ENCODE results near the gene NEURL1.

The NEURL1 gene

DNA sequence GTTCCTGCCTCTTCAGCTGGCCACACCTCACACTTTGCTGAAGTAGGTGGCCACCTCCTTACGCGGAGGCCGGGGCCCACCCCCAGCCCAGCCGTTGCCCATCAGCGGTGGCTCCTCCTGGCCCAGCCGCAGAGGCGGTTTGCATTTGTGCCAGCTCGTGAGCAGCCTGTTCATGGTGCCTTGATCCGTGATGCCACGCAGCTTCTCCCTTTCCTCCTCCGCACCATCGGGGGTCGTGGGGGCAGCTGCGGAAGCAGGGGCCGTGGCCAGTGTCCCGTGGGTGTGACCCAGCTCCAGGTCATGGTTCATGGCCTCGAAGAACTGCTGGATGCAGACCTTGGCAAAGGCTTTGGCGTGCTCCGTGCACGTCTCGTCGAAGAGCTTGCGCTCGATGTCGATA lies 38.3 kb upstream of the NEURL1 start:
- no peaks in the 10 kb centered on the region for H3K9me3 ChIP-seq (ENCODE audit: control insufficient read depth, insufficient read depth, low read length)
- H3K36me3 ChIP-seq (ENCODE audit: insufficient read depth, low read length), result no peaks in the 10 kb centered on the region
- no peaks in the 10 kb centered on the region; the same call in 1 of the 2 replicates for H3K4me1 ChIP-seq (ENCODE audit: insufficient read depth, low read length)
- H3K9ac ChIP-seq (ENCODE audit: low read depth, low read length), result no peak overlapping the region

- no peak overlapping the region for H3K9ac ChIP-seq (ENCODE audit: low read depth, low read length)
- H3K36me3 ChIP-seq (ENCODE audit: insufficient read depth, low read length), result no peaks in the 10 kb centered on the region
- H3K9me3 ChIP-seq (ENCODE audit: control insufficient read depth, insufficient read depth, low read length), result no peaks in the 10 kb centered on the region
- no peaks in the 10 kb centered on the region; the same call in 1 of the 2 replicates for H3K4me1 ChIP-seq (ENCODE audit: insufficient read depth, low read length)
These were observed 37.3 kb upstream of the NEURL1 start for GRCh38 chr10:103456074-103456660.

GRCh38 chr10:103457176-103457712 lies 36.3 kb upstream of the NEURL1 start:
- no peaks in the 10 kb centered on the region for H3K36me3 ChIP-seq (ENCODE audit: insufficient read depth, low read length)
- no peak overlapping the region for H3K9ac ChIP-seq (ENCODE audit: low read depth, low read length)
- no peaks in the 10 kb centered on the region for H3K9me3 ChIP-seq (ENCODE audit: control insufficient read depth, insufficient read depth, low read length)
- H3K4me1 ChIP-seq (ENCODE audit: insufficient read depth, low read length), result no peaks in the 10 kb centered on the region; the same call in 1 of the 2 replicates

DNA sequence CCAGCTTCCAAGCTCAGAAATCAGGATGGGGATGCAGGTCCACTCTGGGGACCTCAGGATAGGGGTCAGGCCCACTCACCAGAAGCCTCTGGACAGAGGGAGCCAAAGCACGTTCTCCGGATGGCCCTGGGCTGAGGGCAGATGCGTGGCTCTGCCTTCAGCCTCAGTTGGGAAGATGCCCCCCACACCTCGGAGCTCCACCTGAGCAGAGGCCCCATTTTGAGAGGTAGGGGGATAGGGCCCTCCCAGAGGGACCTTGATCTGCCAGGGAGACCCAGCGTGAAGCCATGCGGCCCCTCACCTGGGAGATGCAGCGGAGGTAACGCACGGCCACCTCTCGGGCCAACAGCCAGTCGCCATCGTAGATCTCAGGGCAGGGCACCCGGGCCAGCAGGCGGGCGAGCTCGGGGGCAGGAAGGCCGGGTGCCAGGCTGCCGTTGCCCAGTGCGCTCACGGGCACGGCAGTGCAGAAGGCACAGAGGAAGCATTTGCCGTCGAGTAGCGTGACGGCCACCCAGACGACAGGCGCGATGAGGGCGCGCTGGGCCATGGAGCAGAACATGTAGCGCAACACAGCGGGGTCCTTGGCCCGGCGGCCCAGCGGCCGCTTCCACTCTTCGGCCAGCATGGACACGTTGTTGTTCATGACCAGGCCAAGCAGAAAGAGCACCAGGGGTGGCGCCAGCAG lies 35.5 kb upstream of the NEURL1 start:
- Histone ChIP-seq H3K9me3 (ENCODE audit: control insufficient read depth, insufficient read depth, low read length) (no peaks in the 10 kb centered on the region), H3K36me3 (ENCODE audit: insufficient read depth, low read length) (no peaks in the 10 kb centered on the region), H3K9ac (ENCODE audit: low read depth, low read length) (no peak overlapping the region), H3K4me1 (ENCODE audit: insufficient read depth, low read length) (no peaks in the 10 kb centered on the region; the same call in 1 of the 2 replicates)

DNA sequence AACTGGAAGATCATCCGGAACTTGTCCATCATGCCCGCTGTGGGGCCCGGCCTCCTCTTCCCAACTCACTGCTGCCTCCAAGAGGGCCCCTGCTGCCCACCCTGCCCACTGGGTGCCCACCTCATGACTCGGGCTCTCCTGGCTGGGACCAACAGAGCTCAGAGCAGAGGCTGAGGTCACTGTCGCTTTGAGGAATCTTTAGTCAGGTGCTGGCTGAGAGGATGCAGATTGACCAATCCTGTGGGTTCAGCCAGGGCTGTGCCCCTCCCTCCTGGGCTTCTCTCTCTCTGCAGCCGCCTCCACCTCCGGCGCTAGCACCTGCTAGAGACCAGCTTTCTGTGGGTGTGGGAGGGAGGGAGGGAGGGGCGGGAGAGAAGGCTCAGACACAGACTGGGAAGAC lies 34.8 kb upstream of the NEURL1 start, which contains the start of gene CALHM1:
CALHM1 (minus strand) TSS at position 181 of the 400 bp plus-strand sequence; CDS start at position 32, 149 bp downstream.
- no peaks in the 10 kb centered on the region for H3K36me3 ChIP-seq (ENCODE audit: insufficient read depth, low read length)
- H3K4me1 ChIP-seq (ENCODE audit: insufficient read depth, low read length), result no peaks in the 10 kb centered on the region; the same call in 1 of the 2 replicates
- no peak within 1 kb of the TSS for H3K9ac ChIP-seq (ENCODE audit: low read depth, low read length)
- H3K9me3 ChIP-seq (ENCODE audit: control insufficient read depth, insufficient read depth, low read length), result no peaks in the 10 kb centered on the region

DNA sequence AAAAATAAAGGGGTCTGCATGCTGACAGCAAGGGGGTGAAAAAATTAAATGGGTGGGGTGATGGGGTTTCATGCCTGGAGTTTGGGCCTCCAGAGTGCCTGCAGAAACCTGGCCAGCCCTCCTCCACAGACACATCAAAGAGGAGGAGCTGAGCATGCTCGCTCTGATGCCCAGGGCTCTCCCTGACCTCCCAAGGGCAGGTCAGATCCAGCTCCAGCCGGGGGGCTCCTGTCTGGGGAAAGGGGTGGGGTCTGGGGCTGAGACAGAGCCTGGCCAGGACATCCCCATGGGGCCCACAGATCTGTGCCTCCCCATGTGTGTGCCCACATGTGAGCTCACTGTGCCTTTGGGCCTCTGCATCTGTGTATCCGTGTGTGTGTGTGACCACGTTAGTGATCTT lies 33.9 kb upstream of the NEURL1 start:
- H3K36me3 ChIP-seq (ENCODE audit: insufficient read depth, low read length), result no peaks in the 10 kb centered on the region
- H3K4me1 ChIP-seq (ENCODE audit: insufficient read depth, low read length), result no peaks in the 10 kb centered on the region; the same call in 1 of the 2 replicates
- no peaks in the 10 kb centered on the region for H3K9me3 ChIP-seq (ENCODE audit: control insufficient read depth, insufficient read depth, low read length)
- no peak overlapping the region for H3K9ac ChIP-seq (ENCODE audit: low read depth, low read length)

DNA sequence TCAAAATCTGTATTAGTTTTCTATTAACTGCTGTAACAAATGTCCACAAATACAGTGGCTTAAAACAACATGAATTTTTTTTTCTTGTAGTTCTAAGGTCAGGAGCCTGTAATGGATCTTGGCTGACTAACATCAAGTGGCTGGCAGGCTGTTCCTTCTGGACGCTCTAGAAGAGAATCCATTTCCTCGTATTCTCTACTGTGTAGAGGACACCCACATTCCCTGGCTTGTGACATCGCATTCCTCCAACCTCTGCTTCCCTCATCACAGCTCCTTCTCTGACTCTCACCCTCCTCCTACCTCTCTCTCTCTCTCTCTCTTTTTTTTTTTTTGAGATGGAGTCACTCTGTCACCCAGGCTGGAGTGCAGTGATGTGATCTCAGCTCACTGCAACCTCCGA lies 30.0 kb upstream of the NEURL1 start:
- H3K4me1 ChIP-seq (ENCODE audit: insufficient read depth, low read length), result no peaks in the 10 kb centered on the region; the same call in 1 of the 2 replicates
- H3K36me3 ChIP-seq (ENCODE audit: insufficient read depth, low read length), result no peaks in the 10 kb centered on the region
- no peaks in the 10 kb centered on the region for H3K9me3 ChIP-seq (ENCODE audit: control insufficient read depth, insufficient read depth, low read length)
- no peak overlapping the region for H3K9ac ChIP-seq (ENCODE audit: low read depth, low read length)

- no peaks in the 10 kb centered on the region for H3K36me3 ChIP-seq (ENCODE audit: insufficient read depth, low read length)
- no peaks in the 10 kb centered on the region for H3K9me3 ChIP-seq (ENCODE audit: control insufficient read depth, insufficient read depth, low read length)
- no peaks in the 10 kb centered on the region; the same call in 1 of the 2 replicates for H3K4me1 ChIP-seq (ENCODE audit: insufficient read depth, low read length)
- no peak overlapping the region for H3K9ac ChIP-seq (ENCODE audit: low read depth, low read length)
These were observed 27.9 kb upstream of the NEURL1 start for GRCh38 chr10:103465411-103466179.

- Histone ChIP-seq H3K4me1 (ENCODE audit: insufficient read depth, low read length) (peaks cover 6% of the 10 kb centered on the region; the same call in 1 of the 2 replicates), H3K36me3 (ENCODE audit: insufficient read depth, low read length) (no peaks in the 10 kb centered on the region), H3K9ac (ENCODE audit: low read depth, low read length) (no peak overlapping the region), H3K9me3 (ENCODE audit: control insufficient read depth, insufficient read depth, low read length) (no peaks in the 10 kb centered on the region)
These were observed 26.8 kb upstream of the NEURL1 start for GRCh38 chr10:103466734-103467133.

DNA sequence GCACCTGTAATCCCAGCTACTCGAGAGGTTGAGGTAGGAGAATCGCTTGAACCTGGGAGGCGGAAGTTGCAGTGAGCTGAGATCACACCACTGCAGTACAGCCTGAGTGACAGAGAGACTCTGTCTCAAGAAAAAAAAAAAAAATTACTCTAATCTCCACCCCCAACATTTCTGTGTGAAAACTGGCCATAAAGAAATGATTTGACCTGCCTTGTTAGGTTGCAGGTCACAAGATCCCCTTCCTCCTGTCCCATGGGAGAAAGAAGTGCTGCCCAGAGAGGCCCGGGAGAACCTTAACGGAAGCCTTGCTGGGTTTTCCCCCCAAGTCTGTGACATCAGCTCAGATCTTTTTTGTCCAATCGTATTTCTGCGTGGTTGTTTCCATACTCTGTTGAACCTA lies 26.1 kb upstream of the NEURL1 start:
- Histone ChIP-seq H3K9ac (ENCODE audit: low read depth, low read length) (no peak overlapping the region), H3K4me1 (ENCODE audit: insufficient read depth, low read length) (peaks cover 6% of the 10 kb centered on the region; the same call in 1 of the 2 replicates), H3K9me3 (ENCODE audit: control insufficient read depth, insufficient read depth, low read length) (no peaks in the 10 kb centered on the region), H3K36me3 (ENCODE audit: insufficient read depth, low read length) (no peaks in the 10 kb centered on the region)

- no peaks in the 10 kb centered on the region for H3K36me3 ChIP-seq (ENCODE audit: insufficient read depth, low read length)
- H3K4me1 ChIP-seq (ENCODE audit: insufficient read depth, low read length), result peaks cover 6% of the 10 kb centered on the region; the same call in 1 of the 2 replicates
- no peaks in the 10 kb centered on the region for H3K9me3 ChIP-seq (ENCODE audit: control insufficient read depth, insufficient read depth, low read length)
- no peak overlapping the region for H3K9ac ChIP-seq (ENCODE audit: low read depth, low read length)
These were observed 24.3 kb upstream of the NEURL1 start for GRCh38 chr10:103469201-103469600.

- Histone ChIP-seq H3K36me3 (ENCODE audit: insufficient read depth, low read length) (no peaks in the 10 kb centered on the region), H3K9ac (ENCODE audit: low read depth, low read length) (peak overlapping the region; percentile 9; the same call in 1 of the 2 replicates), H3K9me3 (ENCODE audit: control insufficient read depth, insufficient read depth, low read length) (no peaks in the 10 kb centered on the region), H3K4me1 (ENCODE audit: insufficient read depth, low read length) (peaks cover 6% of the 10 kb centered on the region; the same call in 1 of the 2 replicates)
These were observed 22.5 kb upstream of the NEURL1 start for GRCh38 chr10:103470761-103471653.

GRCh38 chr10:103472005-103472404 lies 21.5 kb upstream of the NEURL1 start:
- H3K36me3 ChIP-seq (ENCODE audit: insufficient read depth, low read length), result no peaks in the 10 kb centered on the region
- no peak overlapping the region for H3K9ac ChIP-seq (ENCODE audit: low read depth, low read length)
- H3K4me1 ChIP-seq (ENCODE audit: insufficient read depth, low read length), result peaks cover 12% of the 10 kb centered on the region
- H3K9me3 ChIP-seq (ENCODE audit: control insufficient read depth, insufficient read depth, low read length), result no peaks in the 10 kb centered on the region
